Choroid plexus epithelial cell (primary cell): ENCODE results near the gene MRPL16.
"Not testable (repeated sequence)": the region's sequence is repeated elsewhere in the genome, so short reads cannot be mapped to it uniquely, and the experiment has no call there.

Experiments
- DNase-seq: peaks from one replicate; pipeline ENCODE4 v3.0.0-alpha.2; 2010; ENCODE audit warnings: low read depth
- H3K4me3 ChIP-seq: 2 replicates; pipeline ENCODE4 v1.5.1; 2011; ENCODE audit warnings: low read depth, mild to moderate bottlenecking, control low read depth, low read length, moderate library complexity
- CTCF ChIP-seq: conservative IDR thresholded peaks from 2 replicates; pipeline ENCODE4 v1.5.1; 2011; ENCODE audit warnings: low read depth, mild to moderate bottlenecking, control low read depth, inconsistent platforms, low read length, moderate library complexity

MRPL16 gene

GRCh38 chr11:59787255-59787588 lies 23.4 kb downstream of the MRPL16 start:
- no peak overlapping the region for H3K4me3 ChIP-seq
- TF ChIP-seq CTCF: no peak
- no peak for DNase-seq

- no peak for DNase-seq
These were observed 24.8 kb downstream of the MRPL16 start for GRCh38 chr11:59785818-59786217.

GRCh38 chr11:59784441-59784840 lies 26.1 kb downstream of the MRPL16 start:
- not testable (repeated sequence) for H3K4me3 ChIP-seq, DNase-seq

More at GRCh38 chr11:59785818-59786217, 24.8 kb downstream of the MRPL16 start:
- no peak for TF ChIP-seq CTCF
- H3K4me3 ChIP-seq: no peak overlapping the region

- no peak for TF ChIP-seq CTCF
- no peak for DNase-seq
These were observed 26.9 kb downstream of the MRPL16 start for GRCh38 chr11:59783632-59784090.

GRCh38 chr11:59782080-59782479 lies 28.5 kb downstream of the MRPL16 start:
- H3K4me3 ChIP-seq: no peak overlapping the region
- TF ChIP-seq CTCF: no peak
- no peak for DNase-seq

More at GRCh38 chr11:59783632-59784090, 26.9 kb downstream of the MRPL16 start:
- no peak overlapping the region for H3K4me3 ChIP-seq

- DNase-seq: no peak
- no peak overlapping the region for H3K4me3 ChIP-seq
- TF ChIP-seq CTCF: no peak
These were observed 31.1 kb downstream of the MRPL16 start for GRCh38 chr11:59779487-59779886.

- no peak for TF ChIP-seq CTCF
- no peak for DNase-seq
- no peak overlapping the region for H3K4me3 ChIP-seq
These were observed 32.5 kb downstream of the MRPL16 start for GRCh38 chr11:59778122-59778521.

- H3K4me3 ChIP-seq: no peak overlapping the region
- no peak for TF ChIP-seq CTCF
- no peak for DNase-seq
These were observed 33.5 kb downstream of the MRPL16 start for GRCh38 chr11:59777104-59777503.
